Vagina (tissue), 2 donors: Measurements from ENCODE around the gene ERBIN. TPM values are rescaled to one million over a fixed set of nuclear protein-coding genes. Genes with fewer than 3 reads are reported as not detected.
"Not testable (repeated sequence)": the region's sequence is repeated elsewhere in the genome, so short reads cannot be mapped to it uniquely, and the experiment has no call there.

ENCODE experiments used
- DNase-seq, 2 donors: peaks; one replicate each; pipeline ENCODE4 v3.0.0-alpha.2; 2017; ENCODE audit errors: extremely low spot score in 2 of 2
- H3K27ac ChIP-seq: fragments of 200-600 bp; sonication (generic); one replicate; pipeline ENCODE4 v1.5.1; 2019
- H3K27me3 ChIP-seq: fragments of 200-600 bp; sonication (generic); one replicate; pipeline ENCODE4 v1.5.1; 2019
- H3K36me3 ChIP-seq, 2 donors: fragments of 200-600 bp; sonication (generic); one replicate each; pipeline ENCODE4 v1.5.1; 2017 to 2019
- H3K4me1 ChIP-seq: fragments of 200-600 bp; sonication (generic); one replicate; pipeline ENCODE4 v1.5.1; 2019
- H3K4me3 ChIP-seq, 2 donors: fragments of 200-600 bp; sonication (generic); 1 replicate in 1 of 2; 2 replicates in 1 of 2; pipeline ENCODE4 v1.5.1; 2016 to 2019
- H3K9me3 ChIP-seq: fragments of 200-600 bp; sonication (generic); one replicate; pipeline ENCODE4 v1.5.1; 2019
- POLR2A ChIP-seq, 2 donors: fragments of 450-650 bp; IDR thresholded peaks; one replicate each; pipeline ENCODE4 v1.6.1; 2017; ENCODE audit warnings: antibody characterized with exemption in 2 of 2, mild to moderate bottlenecking in 2 of 2, moderate library complexity in 2 of 2
- POLR2AphosphoS5 ChIP-seq, 2 donors: sonication (generic); formaldehyde crosslinking; IDR thresholded peaks; one replicate each; pipeline ENCODE4 v1.9.0; 2017; ENCODE audit warnings: antibody characterized with exemption in 2 of 2, mild to moderate bottlenecking in 2 of 2, low read depth in 1 of 2; ENCODE audit not compliant: insufficient read depth in 1 of 2
- intact Hi-C: fragments of 100-400 bp; cut with DNase I; formaldehyde crosslinking; loops from one replicate; pipeline ENCODE4 v1.15.1; 2023
- total RNA-seq: library from RNA; depleted of rRNA; stranded (reverse); fragments of >200 nt; gene quantifications from one replicate; pipeline ENCODE4 v1.2.3, GENCODE V29; 2016
- TF ChIP-seq, protein P1 (sequence below), 3 experiments: fragments of 450-650 bp in 2 of 3; fragments of 200-600 bp in 1 of 3; sonication (generic) in 1 of 3; IDR thresholded peaks; one replicate each; pipeline ENCODE4 v1.5.1; 2017 to 2019; ENCODE audit warnings: antibody characterized with exemption in 3 of 3, mild to moderate bottlenecking in 2 of 3, moderate library complexity in 2 of 3

Gene ERBIN
- total RNA-seq, 1 donor from 2014 or later, result 52.3 TPM

DNA sequence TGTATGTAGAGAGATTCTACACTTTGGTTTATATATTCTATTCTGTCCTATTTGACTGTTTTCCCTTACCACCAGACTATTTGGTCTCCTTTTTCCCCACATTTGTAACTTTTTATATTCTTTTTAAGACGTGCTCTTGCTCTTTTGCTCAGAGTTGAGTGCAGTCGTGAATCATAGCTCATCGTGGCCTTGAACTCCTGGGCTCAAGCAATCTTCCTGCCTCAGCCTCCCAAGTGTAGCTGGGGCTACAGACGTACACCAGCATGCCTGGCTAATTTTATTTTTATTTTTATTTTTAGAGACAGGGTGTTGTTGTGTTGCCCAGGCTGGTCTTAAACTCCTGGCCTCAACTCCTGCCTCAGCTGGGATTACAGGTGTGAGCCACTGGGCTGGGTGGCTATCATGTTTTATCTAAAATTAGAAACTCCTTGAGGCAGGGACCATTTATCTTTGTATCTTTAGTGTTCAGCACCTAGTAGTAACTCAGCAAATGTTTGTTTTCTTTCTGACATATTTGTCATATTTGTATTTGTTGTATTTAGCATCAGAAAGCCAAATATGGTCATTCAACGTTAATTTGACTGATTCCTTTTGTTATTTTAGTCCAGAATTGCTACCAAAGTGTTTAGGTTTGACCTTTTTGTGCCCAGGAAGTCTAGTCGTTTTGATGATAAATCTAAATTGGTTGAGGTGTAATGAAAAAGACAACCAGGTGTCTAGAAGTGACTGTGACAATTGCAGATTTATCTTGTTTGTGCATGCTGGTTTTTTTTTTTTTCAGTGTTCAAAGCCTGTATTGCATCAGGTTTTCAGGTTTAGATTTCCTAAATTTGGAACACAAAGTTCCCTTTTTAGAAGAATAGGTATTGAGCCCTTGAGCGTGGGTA is 44.3 kb downstream of the ERBIN start:
- intact Hi-C loops, result no loop called here
- peaks cover 46% of the 10 kb centered on the region for H3K4me1 ChIP-seq
- H3K4me3 ChIP-seq, result no peak overlapping the region
- no peaks in the 10 kb centered on the region for H3K36me3 ChIP-seq
- no peaks in the 10 kb centered on the region for H3K27me3 ChIP-seq
- TF ChIP-seq POLR2AphosphoS5 (IDR thresholded peaks at IDR 0.05; ENCODE audit: insufficient read depth in 1 of 2, low read depth in 1 of 2), result no peak
- TF ChIP-seq POLR2A (IDR thresholded peaks at IDR 0.05), result no peak
- DNase-seq, result no peak
- H3K9me3 ChIP-seq, result no peaks in the 10 kb centered on the region
- no peak overlapping the region for H3K27ac ChIP-seq

DNA sequence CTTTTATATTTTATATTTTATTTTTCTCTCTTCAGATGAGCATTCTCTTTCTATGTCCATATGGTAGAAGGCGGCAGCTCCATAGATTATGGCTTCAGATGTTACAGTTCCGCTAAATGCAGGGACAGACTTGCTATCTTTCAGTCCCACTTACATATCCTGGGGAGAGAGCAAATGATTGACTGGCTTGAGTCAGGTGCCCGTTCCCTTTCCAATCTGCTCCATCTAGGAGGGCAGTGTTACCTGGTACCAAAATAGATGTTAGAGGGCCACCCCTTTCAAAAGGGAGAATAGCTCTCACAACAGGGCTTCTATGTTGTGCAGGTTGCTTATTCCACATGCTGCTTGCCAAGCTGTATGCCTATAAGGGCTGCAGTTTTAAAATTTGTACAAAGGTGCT is 45.3 kb downstream of the ERBIN start:
- H3K9me3 ChIP-seq, result no peaks in the 10 kb centered on the region
- no peak for DNase-seq
- no peaks in the 10 kb centered on the region for H3K27me3 ChIP-seq
- TF ChIP-seq POLR2AphosphoS5 (IDR thresholded peaks at IDR 0.05; ENCODE audit: insufficient read depth in 1 of 2, low read depth in 1 of 2), result no peak
- TF ChIP-seq, protein P1, sequence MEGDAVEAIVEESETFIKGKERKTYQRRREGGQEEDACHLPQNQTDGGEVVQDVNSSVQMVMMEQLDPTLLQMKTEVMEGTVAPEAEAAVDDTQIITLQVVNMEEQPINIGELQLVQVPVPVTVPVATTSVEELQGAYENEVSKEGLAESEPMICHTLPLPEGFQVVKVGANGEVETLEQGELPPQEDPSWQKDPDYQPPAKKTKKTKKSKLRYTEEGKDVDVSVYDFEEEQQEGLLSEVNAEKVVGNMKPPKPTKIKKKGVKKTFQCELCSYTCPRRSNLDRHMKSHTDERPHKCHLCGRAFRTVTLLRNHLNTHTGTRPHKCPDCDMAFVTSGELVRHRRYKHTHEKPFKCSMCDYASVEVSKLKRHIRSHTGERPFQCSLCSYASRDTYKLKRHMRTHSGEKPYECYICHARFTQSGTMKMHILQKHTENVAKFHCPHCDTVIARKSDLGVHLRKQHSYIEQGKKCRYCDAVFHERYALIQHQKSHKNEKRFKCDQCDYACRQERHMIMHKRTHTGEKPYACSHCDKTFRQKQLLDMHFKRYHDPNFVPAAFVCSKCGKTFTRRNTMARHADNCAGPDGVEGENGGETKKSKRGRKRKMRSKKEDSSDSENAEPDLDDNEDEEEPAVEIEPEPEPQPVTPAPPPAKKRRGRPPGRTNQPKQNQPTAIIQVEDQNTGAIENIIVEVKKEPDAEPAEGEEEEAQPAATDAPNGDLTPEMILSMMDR (IDR thresholded peaks at IDR 0.05), result no peak
- TF ChIP-seq POLR2A (IDR thresholded peaks at IDR 0.05), result no peak
- H3K4me1 ChIP-seq, result peaks cover 36% of the 10 kb centered on the region
- H3K27ac ChIP-seq, result no peak overlapping the region
- intact Hi-C loops, result no loop called here
- H3K4me3 ChIP-seq, result no peak overlapping the region
- H3K36me3 ChIP-seq, result no peaks in the 10 kb centered on the region

DNA sequence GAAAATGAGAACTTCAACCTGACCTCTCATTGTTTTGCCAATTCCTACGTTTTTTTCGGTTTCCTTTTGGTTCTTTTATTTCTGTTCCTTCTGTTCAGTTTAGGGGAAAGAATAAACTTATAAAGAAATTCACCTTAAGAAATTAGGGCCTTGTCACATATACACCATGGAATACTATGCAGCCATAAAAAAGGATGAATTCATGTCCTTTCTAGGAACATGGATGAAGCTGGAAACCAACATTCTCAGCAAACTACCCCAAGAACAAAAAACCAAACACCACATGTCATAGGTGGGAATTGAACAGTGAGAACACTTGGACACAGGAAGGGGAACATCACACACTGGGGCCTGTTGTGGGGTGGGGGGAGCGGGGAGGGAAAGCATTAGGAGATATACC is 46.5 kb downstream of the ERBIN start:
- H3K27me3 ChIP-seq, DNase-seq, H3K4me3 ChIP-seq, H3K27ac ChIP-seq, intact Hi-C loops, H3K9me3 ChIP-seq, H3K36me3 ChIP-seq: not testable (repeated sequence)
- peaks cover 33% of the 10 kb centered on the region for H3K4me1 ChIP-seq

DNA sequence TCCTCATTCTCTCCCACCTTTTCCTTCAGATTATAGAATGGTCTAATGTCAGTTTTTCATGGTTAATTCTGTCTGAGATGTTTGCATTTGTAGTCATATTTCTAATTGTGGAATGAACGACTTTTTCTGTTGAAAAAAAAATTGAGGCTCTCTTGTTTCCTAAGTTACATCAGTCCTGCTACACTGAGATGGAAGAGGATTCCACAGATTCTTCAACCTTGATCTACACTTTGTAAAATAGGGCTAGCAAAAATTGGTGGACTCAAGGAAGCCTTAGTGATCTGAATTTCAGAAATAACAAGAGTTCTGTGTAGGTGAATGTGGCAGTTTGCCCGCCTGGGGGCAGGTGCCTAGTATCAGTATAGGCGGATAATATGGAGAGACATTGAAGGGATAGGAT is 51.9 kb downstream of the ERBIN start:
- no peaks in the 10 kb centered on the region for H3K36me3 ChIP-seq
- H3K4me1 ChIP-seq, result peaks cover 6% of the 10 kb centered on the region
- no peak for DNase-seq
- intact Hi-C loops, result no loop called here
- H3K9me3 ChIP-seq, result no peaks in the 10 kb centered on the region
- no peaks in the 10 kb centered on the region for H3K27me3 ChIP-seq
- TF ChIP-seq POLR2A (IDR thresholded peaks at IDR 0.05) (no peak), POLR2AphosphoS5 (IDR thresholded peaks at IDR 0.05; ENCODE audit: insufficient read depth in 1 of 2, low read depth in 1 of 2) (no peak)
- TF ChIP-seq, protein P1 (IDR thresholded peaks at IDR 0.05), result no peak
- H3K27ac ChIP-seq, result no peak overlapping the region
- no peak overlapping the region for H3K4me3 ChIP-seq

GRCh38 chr5:65981548-65981947 is 55.2 kb downstream of the ERBIN start:
- Histone ChIP-seq H3K36me3 (no peaks in the 10 kb centered on the region), H3K4me3 (no peak overlapping the region), H3K27me3 (no peaks in the 10 kb centered on the region), H3K4me1 (peaks cover 29% of the 10 kb centered on the region), H3K27ac (no peak overlapping the region), H3K9me3 (no peaks in the 10 kb centered on the region)
- TF ChIP-seq POLR2AphosphoS5 (IDR thresholded peaks at IDR 0.05; ENCODE audit: insufficient read depth in 1 of 2, low read depth in 1 of 2), result no peak
- TF ChIP-seq POLR2A (IDR thresholded peaks at IDR 0.05), result no peak
- TF ChIP-seq, protein P1 (IDR thresholded peaks at IDR 0.05), result no peak
- no peak for DNase-seq
- intact Hi-C loops, result no loop called here

GRCh38 chr5:65981969-65982619 is 55.7 kb downstream of the ERBIN start:
- no peak overlapping the region for H3K4me3 ChIP-seq
- intact Hi-C loops, result no loop called here
- H3K4me1 ChIP-seq, result peaks cover 35% of the 10 kb centered on the region
- H3K27me3 ChIP-seq, result no peaks in the 10 kb centered on the region
- no peaks in the 10 kb centered on the region for H3K9me3 ChIP-seq
- TF ChIP-seq POLR2A (IDR thresholded peaks at IDR 0.05) (no peak), POLR2AphosphoS5 (IDR thresholded peaks at IDR 0.05; ENCODE audit: insufficient read depth in 1 of 2, low read depth in 1 of 2) (no peak)
- TF ChIP-seq, protein P1 (IDR thresholded peaks at IDR 0.05), result no peak
- DNase-seq, result no peak
- no peaks in the 10 kb centered on the region for H3K36me3 ChIP-seq
- no peak overlapping the region for H3K27ac ChIP-seq
